MCF 10A (cell line): ENCODE data around the gene PHF5A. TPM values are rescaled to one million over a fixed set of nuclear protein-coding genes. Genes with fewer than 3 reads are reported as not detected.

Experiments
- BruUV-seq: library from RNA; stranded (reverse); fragments of 400-500 nt; replicated peaks from 2 replicates; lab custom pipeline; 2021; lab: Mats Ljungman, UMichigan
- CTCF ChIA-PET: fragments of 300-600 bp; sonication (Branson Sonifier 250); formaldehyde crosslinking; extraction: SDS; loops from one replicate; lab custom pipeline; 2021; ENCODE audit warnings: antibody characterized with exemption, inconsistent platforms; lab: Yijun Ruan, JAX
- POLR2A ChIA-PET: fragments of 300-600, 350-650 bp; sonication (Branson Sonifier 250); formaldehyde crosslinking; extraction: SDS; loops from one replicate; lab custom pipeline; 2020; ENCODE audit warnings: antibody characterized with exemption, inconsistent platforms; lab: Yijun Ruan, JAX
- DNase-seq: peaks from one replicate; pipeline ENCODE4 v3.0.0-alpha.2; 2018; ENCODE audit not compliant: unreplicated experiment
- H3K27ac Mint-ChIP-seq: one replicate; pipeline ENCODE4 v1.8.0; 2022; ENCODE audit warnings: mild to moderate bottlenecking, low read depth, mixed read lengths; ENCODE audit not compliant: unreplicated experiment
- H3K27me3 Mint-ChIP-seq: one replicate; pipeline ENCODE4 v1.8.0; 2022; ENCODE audit warnings: mixed read lengths; ENCODE audit not compliant: insufficient read depth, unreplicated experiment
- H3K36me3 Mint-ChIP-seq: one replicate; pipeline ENCODE4 v1.8.0; 2022; ENCODE audit warnings: mild to moderate bottlenecking, moderate library complexity, mixed read lengths; ENCODE audit not compliant: insufficient read depth, unreplicated experiment
- H3K4me1 Mint-ChIP-seq: one replicate; pipeline ENCODE4 v1.8.0; 2022; ENCODE audit warnings: mixed read lengths; ENCODE audit not compliant: insufficient read depth, unreplicated experiment
- H3K4me3 Mint-ChIP-seq: one replicate; pipeline ENCODE4 v1.8.0; 2022; ENCODE audit warnings: mild to moderate bottlenecking, moderate library complexity, mixed read lengths; ENCODE audit not compliant: unreplicated experiment
- H3K9me3 Mint-ChIP-seq: one replicate; pipeline ENCODE4 v1.8.0; 2022; ENCODE audit warnings: mixed read lengths; ENCODE audit not compliant: unreplicated experiment
- intact Hi-C: fragments of 100-400 bp; cut with micrococcal nuclease; formaldehyde crosslinking; loops from 2 replicates; pipeline ENCODE4 v1.14.1; 2022
- total RNA-seq: library from RNA; stranded (reverse); gene quantifications from 2 replicates; pipeline ENCODE4 v1.2.3, GENCODE V29; 2022
- TF ChIP-seq, protein P1 (sequence below): fragments of 200-600 bp; IDR thresholded peaks from one replicate; pipeline ENCODE4 v1.8.0; 2022; ENCODE audit warnings: antibody characterized with exemption, mild to moderate bottlenecking; ENCODE audit not compliant: unreplicated experiment

PHF5A gene
- total RNA-seq, 1 experiment from 2014 or later = 62.3 TPM

DNA sequence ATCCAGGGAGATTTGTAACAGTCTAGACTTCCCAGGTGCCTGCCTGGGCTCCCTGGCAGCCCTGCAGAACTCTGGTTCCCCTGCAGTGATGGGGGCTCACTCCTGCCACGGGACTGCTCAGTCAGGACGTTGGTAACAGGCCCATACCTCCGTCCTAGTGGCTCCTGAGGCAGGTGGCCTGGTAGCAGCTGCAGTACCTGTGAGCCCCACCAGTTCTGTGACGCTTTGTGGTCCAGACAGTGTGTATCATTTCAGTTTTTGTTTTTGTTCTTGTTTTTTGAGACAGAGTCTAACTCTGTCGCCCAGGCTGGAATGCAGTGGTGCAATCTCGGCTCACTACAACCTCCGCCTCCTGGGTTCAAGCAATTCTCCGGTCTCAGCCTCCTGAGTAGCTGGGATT is 48.0 kb upstream of the PHF5A start:
- Mint-ChIP-seq H3K4me1 (peaks cover 21% of the 10 kb centered on the region), H3K27ac (no peak overlapping the region), H3K9me3 (no peaks in the 10 kb centered on the region), H3K4me3 (no peak overlapping the region), H3K36me3 (peaks cover 75% of the 10 kb centered on the region), H3K27me3 (no peaks in the 10 kb centered on the region)
- TF ChIP-seq, protein P1, sequence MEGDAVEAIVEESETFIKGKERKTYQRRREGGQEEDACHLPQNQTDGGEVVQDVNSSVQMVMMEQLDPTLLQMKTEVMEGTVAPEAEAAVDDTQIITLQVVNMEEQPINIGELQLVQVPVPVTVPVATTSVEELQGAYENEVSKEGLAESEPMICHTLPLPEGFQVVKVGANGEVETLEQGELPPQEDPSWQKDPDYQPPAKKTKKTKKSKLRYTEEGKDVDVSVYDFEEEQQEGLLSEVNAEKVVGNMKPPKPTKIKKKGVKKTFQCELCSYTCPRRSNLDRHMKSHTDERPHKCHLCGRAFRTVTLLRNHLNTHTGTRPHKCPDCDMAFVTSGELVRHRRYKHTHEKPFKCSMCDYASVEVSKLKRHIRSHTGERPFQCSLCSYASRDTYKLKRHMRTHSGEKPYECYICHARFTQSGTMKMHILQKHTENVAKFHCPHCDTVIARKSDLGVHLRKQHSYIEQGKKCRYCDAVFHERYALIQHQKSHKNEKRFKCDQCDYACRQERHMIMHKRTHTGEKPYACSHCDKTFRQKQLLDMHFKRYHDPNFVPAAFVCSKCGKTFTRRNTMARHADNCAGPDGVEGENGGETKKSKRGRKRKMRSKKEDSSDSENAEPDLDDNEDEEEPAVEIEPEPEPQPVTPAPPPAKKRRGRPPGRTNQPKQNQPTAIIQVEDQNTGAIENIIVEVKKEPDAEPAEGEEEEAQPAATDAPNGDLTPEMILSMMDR = no peak
- BruUV-seq = no TSS peak
- DNase-seq = no peak
- intact Hi-C loops = no loop called here
- ChIA-PET POLR2A (interaction anchor here (1.3 to 2.5 kb wide), 6 partner anchors 11 to 112 kb away, joined by 4 to 27 read pairs (median 11); partner anchors contain the start of genes ACO2, PHF5A and TOB2), CTCF (interaction anchor here (0.6 to 5.7 kb wide), 15 partner anchors 9 to 692 kb away, joined by 3 to 95 read pairs (median 8); partner anchors contain the start of genes ACO2 and PHF5A)

DNA sequence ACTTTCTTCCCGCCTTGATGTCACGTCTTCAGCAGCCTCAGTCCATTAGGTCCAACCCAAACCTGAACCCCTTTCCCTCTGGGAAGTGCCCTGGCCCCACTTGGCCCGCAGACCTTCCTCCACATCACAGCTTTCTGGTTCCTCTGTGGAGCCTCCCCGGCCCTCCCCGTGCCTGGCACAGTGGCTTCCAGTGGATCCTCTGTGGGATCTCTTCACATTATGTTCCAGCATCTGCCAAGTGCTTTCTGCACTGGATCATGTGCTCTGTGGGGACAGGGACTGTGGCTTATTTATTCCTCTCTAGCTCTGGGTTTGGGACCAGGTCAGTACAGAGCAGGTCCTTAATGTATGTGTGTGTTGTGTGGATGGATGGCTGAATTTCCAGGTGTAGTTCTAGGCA is 44.9 kb upstream of the PHF5A start:
- H3K4me1 Mint-ChIP-seq = peaks cover 21% of the 10 kb centered on the region
- POLR2A ChIA-PET = interaction anchor here (1.5 kb wide), 1 partner anchor 110 kb away, joined by 4 read pairs; no protein-coding TSS in a partner anchor
- H3K27ac Mint-ChIP-seq = no peak overlapping the region
- H3K27me3 Mint-ChIP-seq = no peaks in the 10 kb centered on the region
- no TSS peak for BruUV-seq
- CTCF ChIA-PET = interaction anchor here (0.6 to 2.2 kb wide), 4 partner anchors 9 to 239 kb away, joined by 3 to 13 read pairs (median 4); partner anchors contain the start of gene TOB2
- no peak for DNase-seq
- peaks cover 67% of the 10 kb centered on the region for H3K36me3 Mint-ChIP-seq
- H3K9me3 Mint-ChIP-seq = no peaks in the 10 kb centered on the region
- TF ChIP-seq, protein P1 = no peak
- intact Hi-C loops = no loop called here
- H3K4me3 Mint-ChIP-seq = no peak overlapping the region

DNA sequence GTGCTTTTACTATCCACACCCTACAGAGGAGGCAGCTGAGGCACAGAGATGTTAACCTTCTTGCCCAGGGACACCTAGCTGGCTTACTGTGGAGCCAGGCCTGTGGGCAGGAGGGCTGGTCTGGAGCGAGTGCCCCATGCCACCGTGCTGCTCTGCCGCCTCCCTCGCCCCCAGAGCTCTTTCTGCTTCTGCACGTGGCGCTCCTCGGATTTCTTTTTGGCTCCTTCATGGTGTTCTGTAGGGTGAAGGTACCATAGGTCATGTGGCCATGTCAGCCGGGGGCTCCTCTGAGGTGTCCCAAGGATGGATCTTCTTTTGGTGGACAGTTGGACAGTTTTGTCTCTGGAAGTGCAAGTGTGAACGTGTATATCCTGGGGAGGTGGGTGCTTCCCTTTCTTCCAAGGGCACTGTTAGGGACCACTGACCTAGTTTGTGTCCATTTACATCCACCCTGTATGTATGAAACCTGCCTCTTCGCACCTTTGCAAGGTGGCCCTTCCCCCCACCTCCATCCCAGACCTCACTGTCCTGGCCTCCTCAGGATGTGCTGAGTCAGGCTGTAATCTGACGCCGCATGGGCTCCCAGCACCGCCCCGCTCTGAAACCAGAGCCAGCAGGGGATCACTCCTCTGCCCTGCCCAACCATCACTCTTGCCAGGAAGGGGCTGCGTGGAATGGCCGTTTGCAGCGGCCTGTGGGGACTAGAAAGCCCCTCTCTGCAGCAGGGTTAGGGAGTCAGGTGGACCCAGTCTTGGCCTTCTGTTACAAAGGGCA is 44.1 kb upstream of the PHF5A start:
- TF ChIP-seq, protein P1 = no peak
- H3K4me1 Mint-ChIP-seq = peaks cover 21% of the 10 kb centered on the region
- H3K27me3 Mint-ChIP-seq = no peaks in the 10 kb centered on the region
- ChIA-PET CTCF (interaction anchor here (0.6 to 2.2 kb wide), 5 partner anchors 8 to 238 kb away, joined by 3 to 13 read pairs (median 3); partner anchors contain the start of gene TOB2), POLR2A (interaction anchor here (0.6 to 1.5 kb wide), 3 partner anchors 44 to 131 kb away, joined by 3 to 4 read pairs (median 3); partner anchors contain the start of genes ACO2, PHF5A and TEF)
- intact Hi-C loops = no loop called here
- H3K9me3 Mint-ChIP-seq = no peaks in the 10 kb centered on the region
- no peak overlapping the region for H3K27ac Mint-ChIP-seq
- H3K36me3 Mint-ChIP-seq = peaks cover 67% of the 10 kb centered on the region
- H3K4me3 Mint-ChIP-seq = no peak overlapping the region
- DNase-seq = peak; percentile 87
- no TSS peak for BruUV-seq

DNA sequence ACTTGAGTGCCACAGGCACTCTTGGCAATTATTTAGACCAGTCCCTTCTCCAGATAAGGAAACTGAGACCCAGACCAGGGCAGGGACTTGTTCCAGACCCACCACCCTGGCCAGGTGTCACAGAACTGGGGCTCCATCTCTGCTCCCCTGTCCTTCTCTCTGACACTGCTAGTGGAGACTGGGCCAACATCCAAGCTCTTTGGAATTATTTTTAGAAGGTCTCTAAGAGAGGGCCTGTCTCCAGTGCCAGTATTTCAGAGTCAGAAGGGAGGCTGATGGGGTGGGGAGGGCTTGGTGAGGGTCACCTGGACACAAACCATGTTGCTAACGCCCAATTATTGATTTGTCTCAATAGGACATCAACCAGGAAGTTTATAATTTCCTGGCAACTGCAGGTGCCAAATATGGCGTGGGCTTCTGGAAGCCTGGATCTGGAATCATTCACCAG is 43.1 kb upstream of the PHF5A start:
- peaks cover 21% of the 10 kb centered on the region for H3K4me1 Mint-ChIP-seq
- BruUV-seq = no TSS peak
- no peak overlapping the region for H3K4me3 Mint-ChIP-seq
- no peaks in the 10 kb centered on the region for H3K9me3 Mint-ChIP-seq
- intact Hi-C loops = no loop called here
- ChIA-PET CTCF (interaction anchor here (0.7 kb wide), 1 partner anchor 105 kb away, joined by 3 read pairs; no protein-coding TSS in a partner anchor), POLR2A (interaction anchor here (1.0 to 1.4 kb wide), 2 partner anchors 11 to 43 kb away, joined by 3 read pairs; partner anchors contain the start of genes ACO2 and PHF5A)
- H3K27me3 Mint-ChIP-seq = no peaks in the 10 kb centered on the region
- no peak for DNase-seq
- H3K36me3 Mint-ChIP-seq = peaks cover 67% of the 10 kb centered on the region
- no peak overlapping the region for H3K27ac Mint-ChIP-seq
- TF ChIP-seq, protein P1 = no peak
